OCI-LY7 (cell line): ENCODE results near the gene TEX2.

Experiments used
- CTCF ChIP-seq: fragments of 200-600 bp; sonication (generic); conservative IDR thresholded peaks from 2 replicates; pipeline ENCODE4 v1.5.1; 2014; ENCODE audit warnings: mild to moderate bottlenecking, antibody characterized with exemption, low read length, moderate library complexity, mixed read lengths
- EZH2phosphoT487 ChIP-seq: fragments of 200-600 bp; sonication (generic); IDR thresholded peaks from 2 replicates; pipeline ENCODE4 v1.6.1; 2018; ENCODE audit warnings: low read depth, borderline replicate concordance, mild to moderate bottlenecking, mixed run types, antibody characterized with exemption, low read length, moderate library complexity, mixed read lengths

GRCh38 chr17:64154717-64155116 is 108.3 kb downstream of the TEX2 start:
- no peak for TF ChIP-seq CTCF
- TF ChIP-seq EZH2phosphoT487, result no peak
